Measurements from ENCODE around the gene CEP192. TPM values are rescaled to one million over a fixed set of nuclear protein-coding genes. Genes with fewer than 3 reads are reported as not detected.

The CEP192 gene
- polyA plus RNA-seq, 1 of the 3 experiments (the other 2 are of a cell fraction), result 9.4 TPM

DNA sequence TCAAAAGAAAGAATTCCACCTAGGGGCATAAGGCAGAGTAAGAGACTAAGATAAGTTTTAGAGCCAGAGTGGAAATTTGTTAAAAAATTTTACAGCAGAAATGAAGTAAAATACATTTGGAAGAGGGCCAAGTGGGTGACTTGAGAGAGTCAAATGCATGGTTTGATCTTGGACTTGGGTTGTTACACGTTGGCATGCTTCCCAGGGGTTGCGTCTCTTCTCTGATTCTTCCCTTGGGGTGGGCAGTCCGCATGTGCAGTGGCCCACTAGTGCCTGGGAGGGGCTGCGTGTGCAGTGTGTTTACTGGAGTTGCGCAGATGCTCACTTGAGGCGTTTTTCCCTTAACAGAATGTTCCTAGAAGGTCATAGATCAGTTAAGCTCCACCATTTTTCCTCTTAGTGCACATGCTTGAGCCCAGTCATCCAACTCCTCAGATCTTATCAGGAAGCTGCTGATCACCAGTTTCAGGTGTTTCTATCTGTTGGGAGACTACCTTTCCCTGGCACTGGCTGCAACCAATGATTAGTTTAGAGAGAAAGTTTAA is 30.2 kb upstream of the CEP192 start:
- Histone ChIP-seq H3K9ac (no peak overlapping the region), H3K27ac (ENCODE audit: low read depth in 2 of 2, low read length in 1 of 2) (no peak overlapping the region), H3F3A (replicated peaks; ENCODE audit: insufficient read depth) (peaks cover 9% of the 10 kb centered on the region), H3K79me2 (ENCODE audit: insufficient read depth) (peaks cover 33% of the 10 kb centered on the region), H3K36me3 (replicated peaks in 1 of 2; ENCODE audit: control insufficient read depth in 1 of 2, insufficient read depth in 2 of 2, low read length in 1 of 2) (peaks cover 32 to 47% of the 10 kb centered on the region in 2 experiments), H3K9me3 (no peaks in the 10 kb centered on the region), H3K4me1 (ENCODE audit: control insufficient read depth in 1 of 2, insufficient read depth in 2 of 2, low read depth in 1 of 2, low read length in 1 of 2) (peaks cover 0 to 3% of the 10 kb centered on the region in 2 experiments; a peak in 1 of 4 replicates), H4K20me1 (ENCODE audit: insufficient read depth) (no peaks in the 10 kb centered on the region), H3K27me3 (ENCODE audit: insufficient read depth) (no peaks in the 10 kb centered on the region), H3K9me2 (no peaks in the 10 kb centered on the region), H2AFZ (ENCODE audit: low read depth) (no peak overlapping the region), H3K4me2 (no peak overlapping the region), H3K4me3 (ENCODE audit: low read depth in 2 of 2, low read length in 1 of 2) (no peak overlapping the region)
- CTCF ChIA-PET, result no interaction called here
- 90% methylated on average over 6 of the region's 6 CpGs for WGBS (ENCODE audit: low lambda C conversion rate)
- DNase-seq, result no peak
- TF ChIP-seq SMC3 (IDR thresholded peaks at IDR 0.05; ENCODE audit: low read depth, low read length) (no peak), TAF1 (IDR thresholded peaks at IDR 0.05; ENCODE audit: borderline replicate concordance, low read depth, low read length) (no peak), RFX5 (IDR thresholded peaks at IDR 0.05; ENCODE audit: low read length) (no peak), YY1 (IDR thresholded peaks at IDR 0.05; ENCODE audit: low read depth) (no peak), ELF1 (IDR thresholded peaks at IDR 0.05) (no peak), EZH2phosphoT487 (IDR thresholded peaks at IDR 0.05; ENCODE audit: borderline replicate concordance, low read depth) (no peak), GATA2 (CRISPR knock-in tag; IDR thresholded peaks at IDR 0.05) (no peak)
- TF ChIP-seq, protein P1, sequence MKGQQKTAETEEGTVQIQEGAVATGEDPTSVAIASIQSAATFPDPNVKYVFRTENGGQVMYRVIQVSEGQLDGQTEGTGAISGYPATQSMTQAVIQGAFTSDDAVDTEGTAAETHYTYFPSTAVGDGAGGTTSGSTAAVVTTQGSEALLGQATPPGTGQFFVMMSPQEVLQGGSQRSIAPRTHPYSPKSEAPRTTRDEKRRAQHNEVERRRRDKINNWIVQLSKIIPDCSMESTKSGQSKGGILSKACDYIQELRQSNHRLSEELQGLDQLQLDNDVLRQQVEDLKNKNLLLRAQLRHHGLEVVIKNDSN (IDR thresholded peaks at IDR 0.05; ENCODE audit: borderline replicate concordance, low read depth), result no peak
- TF ChIP-seq, protein P2, sequence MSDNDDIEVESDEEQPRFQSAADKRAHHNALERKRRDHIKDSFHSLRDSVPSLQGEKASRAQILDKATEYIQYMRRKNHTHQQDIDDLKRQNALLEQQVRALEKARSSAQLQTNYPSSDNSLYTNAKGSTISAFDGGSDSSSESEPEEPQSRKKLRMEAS (IDR thresholded peaks at IDR 0.05; ENCODE audit: low read depth), result no peak
- POLR2A ChIA-PET, result no interaction called here

DNA sequence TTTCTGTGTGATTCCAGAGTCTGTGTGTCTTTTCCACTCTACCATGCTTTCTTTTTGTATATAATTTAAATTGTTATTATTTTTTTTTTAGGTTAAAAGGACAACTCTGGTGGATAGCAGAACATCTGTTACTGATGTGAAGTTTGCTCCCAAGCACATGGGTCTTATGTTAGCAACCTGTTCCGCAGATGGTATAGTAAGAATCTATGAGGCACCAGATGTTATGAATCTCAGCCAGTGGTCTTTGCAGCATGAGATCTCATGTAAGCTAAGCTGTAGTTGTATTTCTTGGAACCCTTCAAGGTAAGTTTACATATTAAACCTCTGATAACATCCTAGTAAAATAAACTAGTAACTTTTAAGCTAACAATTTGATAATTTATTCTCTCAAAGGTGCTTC is 28.1 kb upstream of the CEP192 start:
- CTCF ChIA-PET, result interaction anchor here (1.2 kb wide), 1 partner anchor 13 kb away, joined by 3 read pairs; no protein-coding TSS in a partner anchor
- Histone ChIP-seq H3K9me2 (no peaks in the 10 kb centered on the region), H2AFZ (ENCODE audit: low read depth) (no peak overlapping the region), H3K27ac (ENCODE audit: low read depth in 2 of 2, low read length in 1 of 2) (no peak overlapping the region), H3K9me3 (no peaks in the 10 kb centered on the region), H3K4me2 (no peak overlapping the region), H3F3A (replicated peaks; ENCODE audit: insufficient read depth) (peaks cover 9% of the 10 kb centered on the region), H3K36me3 (replicated peaks in 1 of 2; ENCODE audit: control insufficient read depth in 1 of 2, insufficient read depth in 2 of 2, low read length in 1 of 2) (peaks cover 30 to 37% of the 10 kb centered on the region in 2 experiments), H3K79me2 (ENCODE audit: insufficient read depth) (peaks cover 33% of the 10 kb centered on the region; the same call in 1 of the 2 replicates), H3K9ac (no peak overlapping the region), H3K4me3 (ENCODE audit: low read depth in 2 of 2, low read length in 1 of 2) (no peak overlapping the region), H3K27me3 (ENCODE audit: insufficient read depth) (no peaks in the 10 kb centered on the region), H4K20me1 (ENCODE audit: insufficient read depth) (no peaks in the 10 kb centered on the region), H3K4me1 (ENCODE audit: control insufficient read depth in 1 of 2, insufficient read depth in 2 of 2, low read depth in 1 of 2, low read length in 1 of 2) (peaks cover 0 to 3% of the 10 kb centered on the region in 2 experiments; a peak in 1 of 4 replicates)
- POLR2A ChIA-PET, result no interaction called here
- no peak for DNase-seq
- 100% methylated on average over 1 of the region's 1 CpG for WGBS (ENCODE audit: low lambda C conversion rate)
- TF ChIP-seq FOXJ3 (CRISPR knock-in tag; IDR thresholded peaks at IDR 0.05) (no peak), RCOR1 (IDR thresholded peaks at IDR 0.05; ENCODE audit: low read length) (no peak), EP300 (IDR thresholded peaks at IDR 0.05; ENCODE audit: borderline replicate concordance in 1 of 2, low read depth in 1 of 2, low read length in 1 of 2) (no peak), IRF3 (IDR thresholded peaks at IDR 0.05; ENCODE audit: low read depth, low read length) (no peak)

Measured in SK-N-SH (cell line).